Measurements from ENCODE around the gene CEP164.

- TF ChIP-seq CTCF (conservative IDR thresholded peaks at IDR 0.05; ENCODE audit: low read depth, low read length) (no peak), USF2 (IDR thresholded peaks at IDR 0.05; ENCODE audit: low read depth, low read length) (no peak), FOS (IDR thresholded peaks at IDR 0.05; ENCODE audit: low read depth, low read length) (no peak), RFX5 (IDR thresholded peaks at IDR 0.05; ENCODE audit: low read depth, low read length) (no peak), CEBPB (IDR thresholded peaks at IDR 0.05; ENCODE audit: low read depth, low read length) (no peak), POLR2A (IDR thresholded peaks at IDR 0.05; ENCODE audit: low read depth, low read length) (no peak), RAD21 (IDR thresholded peaks at IDR 0.05; ENCODE audit: low read length) (no peak), SMC3 (IDR thresholded peaks at IDR 0.05; ENCODE audit: low read depth, low read length) (no peak), RCOR1 (IDR thresholded peaks at IDR 0.05; ENCODE audit: insufficient replicate concordance, low read length) (no peak)
Observed at GRCh38 chr11:117366248-117366647, 38.6 kb downstream of the CEP164 start.

Measured in IMR-90 (cell line).